HL-60 (cell line): ENCODE measurements around the gene ANXA2R.

Source experiments
- DNase-seq, 2 experiments: peaks; one replicate each; pipeline ENCODE4 v3.0.0-alpha.2; 2010 to 2020; ENCODE audit warnings: low read depth in 1 of 2, low spot score in 1 of 2
- H3K27ac ChIP-seq: fragments of 250-450 bp; sonication (Bioruptor Pico); replicated peaks from 2 replicates; pipeline ENCODE4 v1.5.1; 2020; ENCODE audit warnings: mild to moderate bottlenecking, moderate library complexity
- H3K27me3 ChIP-seq: fragments of 250-450 bp; sonication (Bioruptor Pico); 2 replicates; pipeline ENCODE4 v1.5.1; 2021; ENCODE audit warnings: mild to moderate bottlenecking, moderate library complexity; ENCODE audit not compliant: insufficient read depth, poor library complexity, severe bottlenecking
- H3K4me3 ChIP-seq: replicated peaks from 2 replicates; pipeline ENCODE4 v1.5.1; 2011; ENCODE audit warnings: mild to moderate bottlenecking, control low read depth, low read length; ENCODE audit not compliant: insufficient read depth
- CTCF ChIP-seq: IDR thresholded peaks from one replicate; pipeline ENCODE4 v1.5.1; 2011; ENCODE audit warnings: low read length, control low read depth, inconsistent platforms; ENCODE audit not compliant: insufficient read depth
- GABPA ChIP-seq: IDR thresholded peaks from 2 replicates; pipeline ENCODE4 v1.6.1; 2012; ENCODE audit warnings: low read depth
- POLR2AphosphoS5 ChIP-seq: IDR thresholded peaks from 2 replicates; pipeline ENCODE4 v1.6.1; 2012; ENCODE audit warnings: low read depth
- REST ChIP-seq: IDR thresholded peaks from 2 replicates; pipeline ENCODE4 v1.6.1; 2012; ENCODE audit warnings: low read depth; ENCODE audit not compliant: insufficient replicate concordance
- SPI1 ChIP-seq: IDR thresholded peaks from 2 replicates; pipeline ENCODE4 v1.6.1; 2012; ENCODE audit warnings: low read depth, mild to moderate bottlenecking, borderline replicate concordance

Gene ANXA2R

GRCh38 chr5:43038496-43038989, 1.6 kb downstream of the ANXA2R start:
- TF ChIP-seq SPI1 (no peak), REST (no peak), POLR2AphosphoS5 (no peak), CTCF (no peak)
- Histone ChIP-seq H3K4me3 (peak overlapping the region; percentile 37), H3K27me3 (no peaks in the 10 kb centered on the region), H3K27ac (peak overlapping the region; percentile 100)
- DNase-seq = peak in 1 of 2 experiments; percentile 41

DNA sequence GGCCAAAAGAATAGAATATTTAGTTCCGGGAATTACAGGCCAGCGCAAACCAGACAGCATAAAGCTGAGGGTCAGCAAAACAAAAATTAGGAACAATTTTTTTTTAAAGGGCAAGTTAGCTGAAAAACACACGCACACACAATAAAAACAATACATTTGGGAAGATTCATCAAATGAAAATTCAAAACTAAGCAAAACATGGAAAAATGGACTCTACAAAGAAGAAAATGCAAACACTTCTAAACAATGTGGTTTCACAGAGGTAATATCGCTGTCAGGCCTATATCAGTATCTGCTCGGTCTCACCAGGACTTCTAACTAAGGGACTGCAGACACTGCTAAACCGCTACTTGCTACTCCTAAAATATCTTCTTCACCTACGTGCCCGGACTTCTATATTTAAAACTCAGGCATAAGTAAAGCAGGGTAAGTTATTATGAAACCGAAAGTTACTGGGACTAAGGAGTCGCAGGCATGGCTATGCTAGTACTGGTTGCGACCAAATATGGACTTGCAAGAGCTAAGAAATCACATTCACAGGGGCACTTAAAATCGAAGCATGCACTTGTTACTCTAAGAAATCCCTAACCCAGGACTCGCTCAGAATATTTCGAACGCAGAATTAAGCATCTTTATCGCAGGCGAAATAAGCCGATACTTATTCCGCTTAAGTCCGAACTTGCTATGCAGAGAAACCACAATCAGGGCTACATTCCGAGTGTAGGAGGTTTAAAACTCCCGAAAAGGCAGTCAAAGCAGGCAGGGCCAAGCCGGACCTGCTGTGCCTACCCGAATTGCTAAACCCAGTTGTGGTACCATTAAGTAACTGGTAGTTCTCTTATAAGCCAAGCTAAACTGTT, 2.3 kb downstream of the ANXA2R start:
- Histone ChIP-seq H3K4me3 (peak overlapping the region; percentile 37), H3K27ac (peak overlapping the region; percentile 100), H3K27me3 (no peaks in the 10 kb centered on the region)
- peak in 1 of 2 experiments; percentile 71 for DNase-seq
- TF ChIP-seq SPI1 (no peak), POLR2AphosphoS5 (no peak; the same call in none of the 2 replicates), CTCF (no peak), REST (no peak), GABPA (no peak)

DNA sequence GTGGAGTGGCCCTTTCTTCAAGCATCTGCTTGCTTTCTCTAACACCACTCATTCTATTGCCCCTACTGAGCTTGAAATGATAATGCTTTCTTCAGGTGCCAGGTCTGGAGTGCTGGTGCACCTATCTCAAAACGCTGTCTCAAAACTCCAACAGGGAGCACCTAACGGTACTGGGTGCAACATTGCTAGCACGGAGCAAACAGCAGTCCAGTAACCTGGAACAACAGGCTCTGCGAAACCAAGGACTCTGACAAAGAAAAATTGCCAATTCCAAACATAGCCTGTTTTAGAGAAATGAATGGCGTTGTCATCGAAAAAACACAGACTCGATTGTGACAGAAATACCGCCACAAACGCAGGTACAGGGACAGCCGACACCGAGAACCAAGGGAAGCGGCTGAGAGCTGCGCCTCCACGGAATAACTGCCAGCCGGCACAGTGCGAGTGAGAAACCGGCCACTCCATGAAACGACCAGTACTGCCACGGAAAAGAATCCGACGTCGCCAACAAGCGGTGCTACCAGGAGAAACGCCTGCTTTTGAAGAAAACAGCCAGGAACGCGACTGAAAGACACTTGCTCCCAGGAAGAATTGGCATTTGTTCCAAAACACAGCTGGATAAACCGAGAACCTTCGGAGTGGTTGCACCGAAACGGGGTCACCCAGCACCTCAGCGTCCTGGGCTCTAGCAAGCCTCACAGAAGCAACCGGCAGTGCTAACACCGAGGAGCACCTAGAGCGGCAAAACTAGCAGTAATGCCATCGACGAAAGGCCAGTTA, 3.1 kb downstream of the ANXA2R start:
- no peak overlapping the region; the same call in 1 of the 2 replicates for H3K4me3 ChIP-seq
- peak in 1 of 2 experiments; percentile 70 for DNase-seq
- H3K27me3 ChIP-seq = no peaks in the 10 kb centered on the region
- peak; percentile 48; the same call in 1 of the 2 replicates for TF ChIP-seq POLR2AphosphoS5
- no peak for TF ChIP-seq REST
- H3K27ac ChIP-seq = peak overlapping the region; percentile 100
